ENCODE results near the gene ATP5F1B. TPM values are rescaled to one million over a fixed set of nuclear protein-coding genes. Genes with fewer than 3 reads are reported as not detected.

The ATP5F1B gene
- total and polyA plus RNA-seq, 9 of the 15 experiments (the other 6 are each of a cell fraction or from before 2014, with no cell fraction given): 908 to 3,125 (median 1,482) TPM

- TF ChIP-seq PYGO2 (tag; IDR thresholded peaks at IDR 0.05): no peak
- no peak for TF ChIP-seq ZNF592 (IDR thresholded peaks at IDR 0.05)
- 0 out of 2 replicates have a peak, but pooled peaks have one; percentile 18 for TF ChIP-seq KLF16 (IDR thresholded peaks at IDR 0.05)
- no peak for TF ChIP-seq ZSCAN32 (CRISPR knock-in tag; IDR thresholded peaks at IDR 0.05)
- peak; percentile 68 for TF ChIP-seq RBFOX2 (IDR thresholded peaks at IDR 0.05; ENCODE audit: low read depth, low read length)
- TF ChIP-seq, protein P1, sequence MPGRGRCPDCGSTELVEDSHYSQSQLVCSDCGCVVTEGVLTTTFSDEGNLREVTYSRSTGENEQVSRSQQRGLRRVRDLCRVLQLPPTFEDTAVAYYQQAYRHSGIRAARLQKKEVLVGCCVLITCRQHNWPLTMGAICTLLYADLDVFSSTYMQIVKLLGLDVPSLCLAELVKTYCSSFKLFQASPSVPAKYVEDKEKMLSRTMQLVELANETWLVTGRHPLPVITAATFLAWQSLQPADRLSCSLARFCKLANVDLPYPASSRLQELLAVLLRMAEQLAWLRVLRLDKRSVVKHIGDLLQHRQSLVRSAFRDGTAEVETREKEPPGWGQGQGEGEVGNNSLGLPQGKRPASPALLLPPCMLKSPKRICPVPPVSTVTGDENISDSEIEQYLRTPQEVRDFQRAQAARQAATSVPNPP (IDR thresholded peaks at IDR 0.05; ENCODE audit: borderline replicate concordance, insufficient read depth, insufficient read length): no peak
- no peak; the same call in 1 of the 2 replicates for TF ChIP-seq ATF7 (IDR thresholded peaks at IDR 0.05)
- no peak for TF ChIP-seq RFX5 (IDR thresholded peaks at IDR 0.05; ENCODE audit: low read depth, low read length)
- no peak for TF ChIP-seq EGR1 (conservative IDR thresholded peaks at IDR 0.05)
- TF ChIP-seq HDAC6 (IDR thresholded peaks at IDR 0.05; ENCODE audit: low read depth, low read length): no peak
- peak; percentile 42; the same call in 1 of the 2 replicates for TF ChIP-seq ZC3H4 (CRISPR knock-in tag; IDR thresholded peaks at IDR 0.05; ENCODE audit: borderline replicate concordance)
- TF ChIP-seq, protein P2, sequence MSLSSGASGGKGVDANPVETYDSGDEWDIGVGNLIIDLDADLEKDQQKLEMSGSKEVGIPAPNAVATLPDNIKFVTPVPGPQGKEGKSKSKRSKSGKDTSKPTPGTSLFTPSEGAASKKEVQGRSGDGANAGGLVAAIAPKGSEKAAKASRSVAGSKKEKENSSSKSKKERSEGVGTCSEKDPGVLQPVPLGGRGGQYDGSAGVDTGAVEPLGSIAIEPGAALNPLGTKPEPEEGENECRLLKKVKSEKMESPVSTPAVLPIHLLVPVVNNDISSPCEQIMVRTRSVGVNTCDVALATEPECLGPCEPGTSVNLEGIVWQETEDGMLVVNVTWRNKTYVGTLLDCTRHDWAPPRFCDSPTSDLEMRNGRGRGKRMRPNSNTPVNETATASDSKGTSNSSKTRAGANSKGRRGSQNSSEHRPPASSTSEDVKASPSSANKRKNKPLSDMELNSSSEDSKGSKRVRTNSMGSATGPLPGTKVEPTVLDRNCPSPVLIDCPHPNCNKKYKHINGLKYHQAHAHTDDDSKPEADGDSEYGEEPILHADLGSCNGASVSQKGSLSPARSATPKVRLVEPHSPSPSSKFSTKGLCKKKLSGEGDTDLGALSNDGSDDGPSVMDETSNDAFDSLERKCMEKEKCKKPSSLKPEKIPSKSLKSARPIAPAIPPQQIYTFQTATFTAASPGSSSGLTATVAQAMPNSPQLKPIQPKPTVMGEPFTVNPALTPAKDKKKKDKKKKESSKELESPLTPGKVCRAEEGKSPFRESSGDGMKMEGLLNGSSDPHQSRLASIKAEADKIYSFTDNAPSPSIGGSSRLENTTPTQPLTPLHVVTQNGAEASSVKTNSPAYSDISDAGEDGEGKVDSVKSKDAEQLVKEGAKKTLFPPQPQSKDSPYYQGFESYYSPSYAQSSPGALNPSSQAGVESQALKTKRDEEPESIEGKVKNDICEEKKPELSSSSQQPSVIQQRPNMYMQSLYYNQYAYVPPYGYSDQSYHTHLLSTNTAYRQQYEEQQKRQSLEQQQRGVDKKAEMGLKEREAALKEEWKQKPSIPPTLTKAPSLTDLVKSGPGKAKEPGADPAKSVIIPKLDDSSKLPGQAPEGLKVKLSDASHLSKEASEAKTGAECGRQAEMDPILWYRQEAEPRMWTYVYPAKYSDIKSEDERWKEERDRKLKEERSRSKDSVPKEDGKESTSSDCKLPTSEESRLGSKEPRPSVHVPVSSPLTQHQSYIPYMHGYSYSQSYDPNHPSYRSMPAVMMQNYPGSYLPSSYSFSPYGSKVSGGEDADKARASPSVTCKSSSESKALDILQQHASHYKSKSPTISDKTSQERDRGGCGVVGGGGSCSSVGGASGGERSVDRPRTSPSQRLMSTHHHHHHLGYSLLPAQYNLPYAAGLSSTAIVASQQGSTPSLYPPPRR (CRISPR knock-in tag; IDR thresholded peaks at IDR 0.05; ENCODE audit: borderline replicate concordance): no peak
- no peak for TF ChIP-seq FOXK1 (CRISPR knock-in tag; IDR thresholded peaks at IDR 0.05; ENCODE audit: borderline replicate concordance)
- TF ChIP-seq, protein P3, sequence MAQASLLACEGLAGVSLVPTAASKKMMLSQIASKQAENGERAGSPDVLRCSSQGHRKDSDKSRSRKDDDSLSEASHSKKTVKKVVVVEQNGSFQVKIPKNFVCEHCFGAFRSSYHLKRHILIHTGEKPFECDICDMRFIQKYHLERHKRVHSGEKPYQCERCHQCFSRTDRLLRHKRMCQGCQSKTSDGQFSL (CRISPR knock-in tag; IDR thresholded peaks at IDR 0.05): 0 out of 2 replicates have a peak, but pooled peaks have one; percentile 26
- TF ChIP-seq, protein P3 (tag; IDR thresholded peaks at IDR 0.05): peak in 1 of 2 experiments; percentile 57; a peak in 1 of 4 replicates
Observed at GRCh38 chr12:56634837-56635791, 10.7 kb downstream of the ATP5F1B start (continued).
